RWPE1 (cell line): Measurements from ENCODE around the gene FEM1B.

Experiments
- CTCF ChIA-PET: fragments of 350-600 bp; sonication (Branson Sonifier 250); formaldehyde crosslinking; extraction: SDS; loops from one replicate; lab custom pipeline; 2021; lab: Yijun Ruan, JAX
- POLR2A ChIA-PET: fragments of 400-600 bp; formaldehyde crosslinking; extraction: SDS; loops from one replicate; lab custom pipeline; 2020; ENCODE audit warnings: antibody characterized with exemption; ENCODE audit not compliant: low non-redundant PET; lab: Yijun Ruan, JAX
- DNase-seq: peaks from one replicate; pipeline ENCODE4 v3.0.0; 2012; ENCODE audit warnings: low spot score
- H3K27ac ChIP-seq: fragments of 450-650 bp; 2 replicates; pipeline ENCODE4 v1.5.1; 2017
- TF ChIP-seq, protein P1 (sequence below): fragments of 450-650 bp; conservative IDR thresholded peaks from 2 replicates; pipeline ENCODE4 v1.5.1; 2017; ENCODE audit warnings: low read depth, mild to moderate bottlenecking

Gene FEM1B

DNA sequence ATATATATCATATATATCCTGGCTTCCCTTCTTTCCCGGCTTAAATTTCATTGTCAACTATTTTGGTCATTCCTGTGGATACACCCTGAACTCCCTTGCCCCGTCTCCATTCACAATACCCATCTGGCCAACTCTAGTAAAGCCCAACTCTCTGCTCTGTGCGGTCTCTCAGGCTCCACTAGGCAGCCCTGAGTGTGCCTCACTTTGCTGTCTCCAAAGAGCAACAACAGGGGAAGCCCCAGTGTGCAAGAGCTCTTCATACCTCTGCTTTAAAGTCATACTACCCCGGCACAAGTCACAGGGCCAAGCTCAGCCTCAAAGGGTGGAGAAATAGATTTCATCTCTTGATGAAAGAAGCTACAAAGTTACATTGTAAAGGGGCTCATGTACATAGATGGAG, 18.9 kb upstream of the FEM1B start:
- TF ChIP-seq, protein P1, sequence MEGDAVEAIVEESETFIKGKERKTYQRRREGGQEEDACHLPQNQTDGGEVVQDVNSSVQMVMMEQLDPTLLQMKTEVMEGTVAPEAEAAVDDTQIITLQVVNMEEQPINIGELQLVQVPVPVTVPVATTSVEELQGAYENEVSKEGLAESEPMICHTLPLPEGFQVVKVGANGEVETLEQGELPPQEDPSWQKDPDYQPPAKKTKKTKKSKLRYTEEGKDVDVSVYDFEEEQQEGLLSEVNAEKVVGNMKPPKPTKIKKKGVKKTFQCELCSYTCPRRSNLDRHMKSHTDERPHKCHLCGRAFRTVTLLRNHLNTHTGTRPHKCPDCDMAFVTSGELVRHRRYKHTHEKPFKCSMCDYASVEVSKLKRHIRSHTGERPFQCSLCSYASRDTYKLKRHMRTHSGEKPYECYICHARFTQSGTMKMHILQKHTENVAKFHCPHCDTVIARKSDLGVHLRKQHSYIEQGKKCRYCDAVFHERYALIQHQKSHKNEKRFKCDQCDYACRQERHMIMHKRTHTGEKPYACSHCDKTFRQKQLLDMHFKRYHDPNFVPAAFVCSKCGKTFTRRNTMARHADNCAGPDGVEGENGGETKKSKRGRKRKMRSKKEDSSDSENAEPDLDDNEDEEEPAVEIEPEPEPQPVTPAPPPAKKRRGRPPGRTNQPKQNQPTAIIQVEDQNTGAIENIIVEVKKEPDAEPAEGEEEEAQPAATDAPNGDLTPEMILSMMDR, result no peak
- CTCF ChIA-PET, result interaction anchor here (0.6 kb wide), 1 partner anchor 24 kb away, joined by 4 read pairs; no protein-coding TSS in a partner anchor
- H3K27ac ChIP-seq, result peak overlapping the region; percentile 46; the same call in 1 of the 2 replicates
- POLR2A ChIA-PET, result no interaction called here
- DNase-seq, result no peak

GRCh38 chr15:68259883-68260282, 17.7 kb upstream of the FEM1B start:
- POLR2A ChIA-PET, result no interaction called here
- TF ChIP-seq, protein P1, result no peak
- CTCF ChIA-PET, result interaction anchor here (0.6 kb wide), 2 partner anchors 12 to 45 kb away, joined by 4 read pairs; no protein-coding TSS in a partner anchor
- no peak for DNase-seq
- H3K27ac ChIP-seq, result no peak overlapping the region

GRCh38 chr15:68261241-68261640, 16.3 kb upstream of the FEM1B start:
- no peak for DNase-seq
- ChIA-PET CTCF (no interaction called here), POLR2A (no interaction called here)
- H3K27ac ChIP-seq, result no peak overlapping the region
- TF ChIP-seq, protein P1, result no peak

- ChIA-PET CTCF (no interaction called here), POLR2A (no interaction called here)
- H3K27ac ChIP-seq, result no peak overlapping the region
- no peak for DNase-seq
- TF ChIP-seq, protein P1, result no peak
These were observed 15.6 kb upstream of the FEM1B start for GRCh38 chr15:68261980-68262379.

DNA sequence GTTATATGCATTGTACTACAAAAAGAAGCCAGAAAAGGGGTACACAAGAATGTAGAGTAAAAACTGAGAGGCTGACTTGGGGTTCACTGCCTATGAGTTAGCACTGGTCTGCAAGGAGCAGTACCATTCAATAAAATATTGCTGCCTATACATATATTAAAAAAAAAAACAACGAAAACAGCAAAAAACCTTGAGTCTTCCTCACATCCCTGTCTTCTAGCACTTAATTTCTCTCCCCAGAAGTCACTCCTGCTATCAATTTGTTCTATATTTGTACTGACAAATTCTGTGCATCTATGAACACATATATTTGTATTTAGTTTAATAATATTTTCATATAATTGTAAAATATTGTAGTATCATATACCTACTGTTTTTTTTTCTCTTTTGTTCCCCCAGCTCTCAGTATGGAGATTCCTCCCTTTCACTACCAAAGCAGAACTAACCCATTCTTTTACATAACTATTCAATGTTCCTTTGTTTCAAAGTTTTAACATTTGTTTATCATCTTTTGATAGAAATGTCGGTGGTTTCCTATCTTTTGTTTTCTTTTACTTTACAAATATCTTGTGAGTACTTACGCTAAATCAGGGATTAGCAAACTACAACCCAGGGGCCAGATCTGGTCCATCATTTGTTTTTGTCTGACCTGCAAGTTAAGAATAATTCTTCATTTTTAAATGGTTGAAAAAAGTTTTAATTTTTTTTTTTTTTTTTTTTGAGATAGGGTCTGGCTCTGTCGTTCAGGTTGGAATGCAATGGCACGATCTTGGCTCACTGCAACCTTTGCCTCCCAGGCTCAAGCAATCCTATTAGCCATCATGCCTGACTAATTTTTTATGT, 14.8 kb upstream of the FEM1B start:
- CTCF ChIA-PET, result no interaction called here
- TF ChIP-seq, protein P1, result no peak
- DNase-seq, result no peak
- H3K27ac ChIP-seq, result no peak overlapping the region
- POLR2A ChIA-PET, result no interaction called here

DNA sequence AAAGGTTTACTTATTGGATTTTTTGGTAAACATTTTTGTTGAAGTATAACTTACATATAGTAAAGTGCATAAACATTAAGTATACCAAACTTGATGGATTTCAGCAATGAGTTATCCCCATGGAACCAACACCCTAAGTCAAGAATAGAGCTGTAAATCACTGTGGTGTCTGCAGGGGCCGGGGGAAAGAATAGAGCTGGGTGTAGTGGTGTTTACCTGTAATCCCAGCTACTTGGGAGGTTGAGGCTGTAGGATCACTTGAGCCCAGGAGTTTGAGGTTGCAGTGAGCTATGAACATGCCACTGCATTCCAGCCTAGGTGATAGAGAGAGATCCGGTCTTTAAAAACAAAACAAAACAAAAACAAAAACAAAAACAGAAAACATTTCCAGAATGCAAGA, 13.3 kb upstream of the FEM1B start:
- TF ChIP-seq, protein P1, result no peak
- no peak overlapping the region for H3K27ac ChIP-seq
- POLR2A ChIA-PET, result interaction anchor here (0.5 kb wide), 1 partner anchor 11 kb away, joined by 4 read pairs; no protein-coding TSS in a partner anchor
- DNase-seq, result no peak
- CTCF ChIA-PET, result interaction anchor here (0.6 to 1.3 kb wide), 3 partner anchors 11 to 219 kb away, joined by 4 read pairs; no protein-coding TSS in a partner anchor
